ENCODE results near the gene CABP7.

CABP7 gene

GRCh38 chr22:29768052-29768693 is 48.4 kb downstream of the CABP7 start:
- Histone ChIP-seq H3K4me1 (ENCODE audit: control insufficient read depth in 1 of 2, insufficient read depth in 2 of 2, low read length in 2 of 2) (peaks cover 21 to 23% of the 10 kb centered on the region in 2 donors), H3K36me3 (ENCODE audit: control insufficient read depth in 1 of 2, insufficient read depth in 2 of 2, low read length in 2 of 2) (peaks cover 5 to 22% of the 10 kb centered on the region in 2 donors), H3K27ac (ENCODE audit: low read depth, low read length) (no peak overlapping the region), H3K27me3 (ENCODE audit: control insufficient read depth in 1 of 2, insufficient read depth in 2 of 2, low read length in 2 of 2) (no peaks in the 10 kb centered on the region), H3K4me3 (ENCODE audit: low read depth in 1 of 2, low read length in 2 of 2) (peak overlapping the region; percentile 84 to 96), H3K9ac (ENCODE audit: low read depth in 1 of 2, low read length in 2 of 2) (peak overlapping the region; percentile 79 to 97), H3K9me3 (ENCODE audit: control insufficient read depth in 1 of 2, low read length in 2 of 2) (no peaks in the 10 kb centered on the region)

GRCh38 chr22:29769723-29770321 is 50.0 kb downstream of the CABP7 start:
- Histone ChIP-seq H3K27ac (ENCODE audit: low read depth, low read length) (no peak overlapping the region), H3K4me3 (ENCODE audit: low read depth in 1 of 2, low read length in 2 of 2) (no peak overlapping the region), H3K36me3 (ENCODE audit: control insufficient read depth in 1 of 2, insufficient read depth in 2 of 2, low read length in 2 of 2) (peaks cover 5 to 22% of the 10 kb centered on the region in 2 donors), H3K27me3 (ENCODE audit: control insufficient read depth in 1 of 2, insufficient read depth in 2 of 2, low read length in 2 of 2) (no peaks in the 10 kb centered on the region), H3K9ac (ENCODE audit: low read depth in 1 of 2, low read length in 2 of 2) (no peak overlapping the region), H3K9me3 (ENCODE audit: control insufficient read depth in 1 of 2, low read length in 2 of 2) (no peaks in the 10 kb centered on the region), H3K4me1 (ENCODE audit: control insufficient read depth in 1 of 2, insufficient read depth in 2 of 2, low read length in 2 of 2) (peaks cover 21 to 23% of the 10 kb centered on the region in 2 donors)

GRCh38 chr22:29772170-29772641 is 52.4 kb downstream of the CABP7 start:
- Histone ChIP-seq H3K4me3 (ENCODE audit: low read depth in 1 of 2, low read length in 2 of 2) (no peak overlapping the region), H3K27ac (ENCODE audit: low read depth, low read length) (no peak overlapping the region), H3K9ac (ENCODE audit: low read depth in 1 of 2, low read length in 2 of 2) (no peak overlapping the region), H3K27me3 (ENCODE audit: control insufficient read depth in 1 of 2, insufficient read depth in 2 of 2, low read length in 2 of 2) (no peaks in the 10 kb centered on the region), H3K36me3 (ENCODE audit: control insufficient read depth in 1 of 2, insufficient read depth in 2 of 2, low read length in 2 of 2) (peaks cover 5 to 22% of the 10 kb centered on the region in 2 donors), H3K9me3 (ENCODE audit: control insufficient read depth in 1 of 2, low read length in 2 of 2) (no peaks in the 10 kb centered on the region), H3K4me1 (ENCODE audit: control insufficient read depth in 1 of 2, insufficient read depth in 2 of 2, low read length in 2 of 2) (peaks cover 10 to 16% of the 10 kb centered on the region in 2 donors)

- no peak overlapping the region for H3K27ac ChIP-seq (ENCODE audit: low read depth, low read length)
- H3K9me3 ChIP-seq (ENCODE audit: control insufficient read depth in 1 of 2, low read length in 2 of 2), result no peaks in the 10 kb centered on the region
- no peak overlapping the region for H3K9ac ChIP-seq (ENCODE audit: low read depth in 1 of 2, low read length in 2 of 2)
These were observed 53.4 kb downstream of the CABP7 start for GRCh38 chr22:29773233-29773632.

GRCh38 chr22:29780220-29780619 is 60.4 kb downstream of the CABP7 start:
- Histone ChIP-seq H3K9ac (ENCODE audit: low read depth in 1 of 2, low read length in 2 of 2) (no peak overlapping the region), H3K27ac (ENCODE audit: low read depth, low read length) (no peak overlapping the region), H3K4me3 (ENCODE audit: low read depth in 1 of 2, low read length in 2 of 2) (no peak overlapping the region), H3K9me3 (ENCODE audit: control insufficient read depth in 1 of 2, low read length in 2 of 2) (no peaks in the 10 kb centered on the region), H3K36me3 (ENCODE audit: control insufficient read depth in 1 of 2, insufficient read depth in 2 of 2, low read length in 2 of 2) (no peaks in the 10 kb centered on the region), H3K4me1 (ENCODE audit: control insufficient read depth in 1 of 2, insufficient read depth in 2 of 2, low read length in 2 of 2) (peaks cover 30 to 40% of the 10 kb centered on the region in 2 donors), H3K27me3 (ENCODE audit: control insufficient read depth in 1 of 2, insufficient read depth in 2 of 2, low read length in 2 of 2) (no peaks in the 10 kb centered on the region)

More at GRCh38 chr22:29773233-29773632, 53.4 kb downstream of the CABP7 start:
- Histone ChIP-seq H3K36me3 (ENCODE audit: control insufficient read depth in 1 of 2, insufficient read depth in 2 of 2, low read length in 2 of 2) (peaks cover 5 to 22% of the 10 kb centered on the region in 2 donors), H3K4me1 (ENCODE audit: control insufficient read depth in 1 of 2, insufficient read depth in 2 of 2, low read length in 2 of 2) (peaks cover 7 to 10% of the 10 kb centered on the region in 2 donors), H3K4me3 (ENCODE audit: low read depth in 1 of 2, low read length in 2 of 2) (no peak overlapping the region), H3K27me3 (ENCODE audit: control insufficient read depth in 1 of 2, insufficient read depth in 2 of 2, low read length in 2 of 2) (no peaks in the 10 kb centered on the region)

- H3K36me3 ChIP-seq (ENCODE audit: control insufficient read depth in 1 of 2, insufficient read depth in 2 of 2, low read length in 2 of 2), result no peaks in the 10 kb centered on the region
- no peak overlapping the region for H3K4me3 ChIP-seq (ENCODE audit: low read depth in 1 of 2, low read length in 2 of 2)
- H3K9me3 ChIP-seq (ENCODE audit: control insufficient read depth in 1 of 2, low read length in 2 of 2), result no peaks in the 10 kb centered on the region
- no peak overlapping the region for H3K27ac ChIP-seq (ENCODE audit: low read depth, low read length)
- H3K9ac ChIP-seq (ENCODE audit: low read depth in 1 of 2, low read length in 2 of 2), result peak overlapping the region in 1 of 2 donors; percentile 32
- peaks cover 30 to 40% of the 10 kb centered on the region in 2 donors for H3K4me1 ChIP-seq (ENCODE audit: control insufficient read depth in 1 of 2, insufficient read depth in 2 of 2, low read length in 2 of 2)
- H3K27me3 ChIP-seq (ENCODE audit: control insufficient read depth in 1 of 2, insufficient read depth in 2 of 2, low read length in 2 of 2), result no peaks in the 10 kb centered on the region
These were observed 61.2 kb downstream of the CABP7 start for GRCh38 chr22:29780748-29781676.

Data from duodenal mucosa (tissue), 2 donors.